NB4 (cell line): ENCODE data around the gene NAXD.

Experiments
- MYC ChIP-seq: IDR thresholded peaks from 2 replicates; pipeline ENCODE4 v1.6.1; 2011; ENCODE audit warnings: low read depth, low read length
- POLR2A ChIP-seq: IDR thresholded peaks from 2 replicates; pipeline ENCODE4 v1.6.1; 2011; ENCODE audit warnings: mild to moderate bottlenecking; ENCODE audit not compliant: insufficient read length; ENCODE audit errors: extremely low read depth
- TF ChIP-seq, protein P1 (sequence below): IDR thresholded peaks from one replicate; pipeline ENCODE4 v1.5.1; 2012; ENCODE audit warnings: low read depth, low read length
- TF ChIP-seq, protein P2 (sequence below): IDR thresholded peaks from 2 replicates; pipeline ENCODE4 v1.6.1; 2011; ENCODE audit warnings: low read depth, low read length

DNA sequence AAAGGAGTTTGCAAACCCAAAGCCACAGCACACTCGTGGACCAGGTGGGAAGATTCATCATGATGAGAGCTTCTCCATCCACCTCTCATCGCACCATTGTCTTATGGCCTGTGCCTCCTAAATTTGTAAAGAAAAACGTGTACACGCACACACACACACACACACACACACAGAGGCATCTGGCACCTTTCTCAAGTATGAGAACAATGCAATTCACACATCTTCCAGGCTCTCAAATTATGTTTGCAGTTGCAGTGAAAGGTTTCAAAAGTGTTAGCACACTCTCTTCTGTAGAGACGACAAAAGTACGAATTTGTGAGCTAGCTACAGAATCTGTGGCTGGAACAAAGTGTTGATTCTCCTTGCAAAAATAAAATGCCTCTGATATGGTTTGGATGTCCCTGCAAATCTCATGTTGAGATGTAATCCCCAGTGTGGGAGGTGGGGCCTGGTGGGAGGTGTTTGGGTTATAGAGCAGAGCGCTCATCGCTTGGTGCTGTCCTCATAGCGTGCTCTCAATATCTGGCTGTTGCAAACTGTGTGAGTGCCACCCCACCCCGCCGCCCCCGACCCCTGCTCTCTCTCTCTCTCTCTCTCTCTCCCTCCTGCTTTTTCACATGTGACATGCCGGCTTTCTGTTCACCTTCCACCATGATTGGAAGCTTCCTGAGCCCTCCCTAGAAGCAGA, 32.0 kb upstream of the NAXD start:
- TF ChIP-seq, protein P1, sequence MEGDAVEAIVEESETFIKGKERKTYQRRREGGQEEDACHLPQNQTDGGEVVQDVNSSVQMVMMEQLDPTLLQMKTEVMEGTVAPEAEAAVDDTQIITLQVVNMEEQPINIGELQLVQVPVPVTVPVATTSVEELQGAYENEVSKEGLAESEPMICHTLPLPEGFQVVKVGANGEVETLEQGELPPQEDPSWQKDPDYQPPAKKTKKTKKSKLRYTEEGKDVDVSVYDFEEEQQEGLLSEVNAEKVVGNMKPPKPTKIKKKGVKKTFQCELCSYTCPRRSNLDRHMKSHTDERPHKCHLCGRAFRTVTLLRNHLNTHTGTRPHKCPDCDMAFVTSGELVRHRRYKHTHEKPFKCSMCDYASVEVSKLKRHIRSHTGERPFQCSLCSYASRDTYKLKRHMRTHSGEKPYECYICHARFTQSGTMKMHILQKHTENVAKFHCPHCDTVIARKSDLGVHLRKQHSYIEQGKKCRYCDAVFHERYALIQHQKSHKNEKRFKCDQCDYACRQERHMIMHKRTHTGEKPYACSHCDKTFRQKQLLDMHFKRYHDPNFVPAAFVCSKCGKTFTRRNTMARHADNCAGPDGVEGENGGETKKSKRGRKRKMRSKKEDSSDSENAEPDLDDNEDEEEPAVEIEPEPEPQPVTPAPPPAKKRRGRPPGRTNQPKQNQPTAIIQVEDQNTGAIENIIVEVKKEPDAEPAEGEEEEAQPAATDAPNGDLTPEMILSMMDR = no peak
- TF ChIP-seq POLR2A = no peak
- TF ChIP-seq, protein P2, sequence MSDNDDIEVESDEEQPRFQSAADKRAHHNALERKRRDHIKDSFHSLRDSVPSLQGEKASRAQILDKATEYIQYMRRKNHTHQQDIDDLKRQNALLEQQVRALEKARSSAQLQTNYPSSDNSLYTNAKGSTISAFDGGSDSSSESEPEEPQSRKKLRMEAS = no peak
- no peak for TF ChIP-seq MYC
